CD4-positive, alpha-beta T cell treated with Interleukin-1 beta for 1 hour (primary cell): ENCODE data around the gene COL19A1.
"Not testable (repeated sequence)": the region's sequence is repeated elsewhere in the genome, so short reads cannot be mapped to it uniquely, and the experiment has no call there.

Experiments
- DNase-seq, 2 donors: peaks; one replicate each; pipeline ENCODE4 v3.0.0-alpha.2; 2020 to 2022

The COL19A1 gene

DNA sequence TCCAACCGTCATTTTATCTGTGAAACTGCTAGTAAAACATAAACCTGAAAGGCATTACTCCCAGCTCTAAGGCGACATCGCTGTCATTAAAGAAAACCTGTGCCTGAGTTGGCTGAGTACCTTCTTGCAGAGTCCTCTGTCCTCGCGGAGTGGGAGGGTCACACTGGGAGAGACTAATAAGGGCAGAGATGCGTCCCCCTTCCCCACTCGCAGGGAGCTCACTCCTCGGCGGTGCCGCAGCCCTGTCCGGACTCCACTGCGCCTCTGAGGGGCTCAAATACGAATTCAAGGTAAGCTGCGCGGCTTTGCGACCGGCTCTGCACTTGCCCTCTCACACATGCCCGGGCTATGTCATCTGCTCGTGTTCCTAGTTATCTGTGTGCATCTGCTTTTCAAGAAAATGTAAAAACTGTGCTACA is at the start of gene COL19A1:
Gene COL19A1 (plus strand): TSS at position 206 of the 419 bp plus-strand sequence. CDS start 13,012 bp downstream, outside the sequence.
- peak; percentile 15 to 58 for DNase-seq

DNA sequence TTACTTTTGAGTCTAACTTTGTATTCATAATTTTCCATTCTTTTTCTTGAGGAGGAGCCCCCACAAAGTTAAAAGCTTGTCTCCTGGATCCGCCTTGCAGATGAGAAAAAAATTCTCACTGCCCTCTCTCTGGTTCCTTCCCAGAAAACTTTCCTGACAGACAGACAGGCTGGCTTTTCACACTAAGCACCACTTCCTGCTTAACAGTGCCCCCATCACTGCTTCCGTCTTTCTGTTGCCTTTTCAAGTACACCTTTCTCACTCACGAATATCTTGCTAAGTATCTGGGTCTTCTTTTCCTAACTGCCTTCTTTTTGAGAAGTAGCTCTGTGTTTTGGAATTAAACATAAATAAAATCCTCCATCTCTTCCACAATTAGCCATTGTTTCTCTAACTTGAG is 49.8 kb upstream of the COL19A1 start:
- DNase-seq, result peak in 1 of 2 donors; percentile 35

DNA sequence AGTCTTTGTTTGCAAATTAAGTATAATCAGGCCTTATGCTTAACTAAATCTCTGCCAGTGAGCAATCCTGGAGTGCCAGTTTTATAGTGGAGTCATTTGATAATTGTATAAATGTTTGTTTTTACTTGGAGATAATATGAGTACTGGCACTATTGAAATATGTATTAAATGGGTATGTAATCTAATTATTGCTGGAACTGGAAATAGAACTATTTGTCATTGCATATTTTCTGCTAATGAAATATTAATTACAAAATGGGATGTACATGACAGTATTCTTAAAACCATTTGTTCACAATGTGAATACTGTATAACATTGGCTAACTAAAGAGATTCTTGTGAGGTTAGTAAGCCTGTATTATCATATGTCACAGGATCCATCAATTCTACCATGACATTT is 49.0 kb upstream of the COL19A1 start:
- DNase-seq, result no peak

DNA sequence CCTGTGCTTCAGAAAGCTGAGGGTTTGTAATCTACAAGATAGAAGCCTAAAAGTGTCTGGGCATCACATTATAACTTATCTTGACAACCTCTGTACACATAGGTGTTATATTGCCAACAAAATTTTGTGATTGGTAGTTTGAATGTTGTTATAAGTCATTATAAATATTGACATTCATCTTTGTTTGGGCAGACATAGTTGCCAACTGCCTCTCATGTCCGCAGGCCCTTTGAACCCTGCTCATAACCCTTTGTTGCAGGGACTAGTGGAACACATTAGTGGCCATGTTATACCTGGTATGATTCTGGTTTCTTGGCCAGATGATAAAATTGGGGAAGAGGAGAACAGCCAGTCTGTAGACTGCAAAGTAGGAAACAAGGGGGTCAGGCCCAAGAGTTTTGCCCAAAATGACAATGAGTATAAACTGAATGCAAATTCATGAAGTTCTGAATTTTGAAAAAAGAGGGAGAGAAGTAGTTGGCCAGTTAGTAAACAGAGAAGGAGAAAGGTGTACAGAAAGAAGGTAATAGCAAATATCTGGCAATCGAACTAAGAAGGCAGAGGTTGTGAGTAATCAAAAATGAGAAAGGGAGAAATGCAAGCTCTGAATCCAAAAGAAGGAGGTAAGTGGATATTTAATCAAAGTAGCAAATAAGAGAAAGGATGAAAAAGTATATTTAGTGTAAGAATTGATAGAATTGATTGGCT is 48.0 kb upstream of the COL19A1 start:
- DNase-seq, result no peak

DNA sequence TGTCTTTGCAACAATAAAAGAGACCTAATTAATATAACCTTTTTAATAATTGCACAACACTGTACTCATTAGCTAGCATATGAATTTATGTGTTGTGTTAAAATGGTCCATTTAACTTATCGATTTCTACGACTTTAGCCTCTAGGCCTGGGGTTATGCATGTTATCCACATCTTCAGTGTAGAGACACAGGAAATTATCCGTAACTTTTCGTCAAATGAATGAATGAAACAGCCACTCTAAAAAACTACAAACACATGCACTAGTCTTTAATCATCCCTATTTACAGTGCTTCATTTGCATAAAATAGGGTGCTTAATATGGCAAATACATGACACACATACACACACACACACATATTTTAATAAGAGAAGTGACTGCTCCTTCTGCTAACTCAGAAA is 47.2 kb upstream of the COL19A1 start:
- no peak for DNase-seq

DNA sequence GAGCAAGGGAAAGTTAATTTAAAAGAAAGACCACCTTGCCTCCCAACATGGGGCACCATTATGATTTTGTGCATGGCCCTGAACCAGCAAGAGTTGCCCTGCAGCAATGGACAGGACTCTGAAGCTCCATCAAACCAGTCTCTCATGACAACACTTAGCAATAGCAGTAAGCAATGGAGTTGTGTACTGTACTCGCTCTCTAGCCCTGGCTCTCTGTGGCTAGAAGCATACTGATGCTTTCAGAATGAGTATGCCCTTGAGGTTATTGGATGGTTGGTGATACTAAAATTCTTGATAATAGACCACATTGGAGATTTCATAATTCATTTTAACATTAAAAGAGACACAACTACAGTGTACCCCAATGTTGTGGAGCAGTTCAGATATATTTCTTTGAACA is 46.3 kb upstream of the COL19A1 start:
- DNase-seq, result no peak

DNA sequence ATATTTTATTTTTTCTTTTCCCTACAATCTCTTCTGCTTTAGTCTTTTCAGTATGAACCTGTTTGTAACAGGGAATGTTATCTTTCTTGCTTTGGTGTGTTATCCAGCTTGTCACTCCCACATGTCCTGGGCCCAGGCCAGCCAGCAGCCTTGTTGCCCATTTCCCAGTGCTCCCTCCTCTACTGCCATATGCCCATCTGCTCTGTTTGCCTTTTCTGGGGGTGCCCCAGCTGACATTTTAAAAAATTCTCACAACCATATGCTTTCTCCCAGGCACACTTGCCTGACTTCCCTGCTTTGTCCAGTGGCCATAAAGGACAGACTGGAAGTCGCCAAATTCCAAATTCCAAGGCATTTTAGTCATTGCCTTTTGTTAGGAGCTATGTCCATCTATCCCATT is 45.9 kb upstream of the COL19A1 start:
- DNase-seq, result no peak

DNA sequence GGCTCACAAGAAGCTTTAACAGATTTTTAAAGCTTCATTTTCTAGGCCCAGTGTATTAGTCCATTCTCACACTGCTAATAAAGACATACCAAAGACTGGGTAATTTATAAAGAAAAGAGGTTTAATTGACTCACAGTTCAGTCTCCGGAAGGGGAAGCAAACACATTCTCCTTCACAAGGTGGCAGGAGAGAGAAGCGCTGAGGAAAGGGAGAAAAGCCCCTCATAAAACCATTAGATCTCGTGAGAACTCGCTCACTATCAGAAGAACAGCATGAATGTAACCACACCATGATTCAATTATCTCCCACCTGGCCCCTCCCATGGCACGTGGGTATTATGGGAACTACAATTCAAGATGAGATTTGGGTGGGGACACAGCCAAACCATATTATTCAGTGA is 42.0 kb upstream of the COL19A1 start:
- DNase-seq, result not testable (repeated sequence)

DNA sequence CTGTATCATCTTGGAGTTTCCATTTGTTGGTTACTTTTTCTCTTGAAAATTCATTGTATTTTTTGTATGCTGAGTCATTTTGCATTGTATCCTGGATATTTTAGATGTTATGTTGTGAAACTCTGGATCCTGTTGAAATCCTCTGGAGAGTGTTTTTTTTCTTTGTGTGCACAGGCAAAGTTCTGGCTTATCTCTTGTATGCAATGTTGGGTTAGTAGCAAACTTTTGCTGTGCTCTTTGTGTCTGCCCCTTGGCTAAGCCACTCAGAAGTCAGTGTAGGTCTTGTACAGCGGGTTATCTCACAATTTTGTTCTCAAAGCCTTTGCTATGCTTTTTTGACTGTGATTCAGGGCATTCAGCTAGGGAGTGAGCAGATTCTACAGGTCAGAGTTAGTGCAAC is 40.5 kb upstream of the COL19A1 start:
- DNase-seq, result no peak

DNA sequence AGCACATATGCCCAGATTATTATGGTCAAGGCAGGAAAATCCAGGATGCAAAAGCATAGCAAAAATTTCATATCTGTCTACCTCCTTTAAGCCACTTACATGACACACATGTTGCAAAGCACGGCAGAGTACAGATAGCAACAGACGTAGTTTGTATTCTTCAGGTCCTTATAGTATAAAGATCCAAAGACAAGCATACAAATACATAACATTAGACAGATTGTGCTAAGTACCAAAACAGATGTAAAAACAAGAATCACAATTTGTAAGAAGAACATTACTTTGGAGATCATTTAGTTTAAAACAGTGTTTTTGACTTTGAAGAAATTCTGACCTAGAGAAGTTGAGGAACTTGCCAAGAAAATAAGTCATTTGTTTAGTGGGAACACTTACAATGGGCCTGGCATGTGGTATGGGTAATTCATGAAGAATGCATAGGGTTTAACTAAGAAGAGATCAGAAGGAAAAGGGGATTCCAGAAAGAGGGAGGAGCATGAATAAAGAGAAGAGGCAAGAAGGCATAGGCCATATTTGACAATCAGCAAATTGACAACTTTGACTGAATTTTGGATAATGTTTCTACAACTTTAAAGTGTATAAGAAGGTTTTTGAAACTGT is 39.0 kb upstream of the COL19A1 start:
- DNase-seq, result no peak

DNA sequence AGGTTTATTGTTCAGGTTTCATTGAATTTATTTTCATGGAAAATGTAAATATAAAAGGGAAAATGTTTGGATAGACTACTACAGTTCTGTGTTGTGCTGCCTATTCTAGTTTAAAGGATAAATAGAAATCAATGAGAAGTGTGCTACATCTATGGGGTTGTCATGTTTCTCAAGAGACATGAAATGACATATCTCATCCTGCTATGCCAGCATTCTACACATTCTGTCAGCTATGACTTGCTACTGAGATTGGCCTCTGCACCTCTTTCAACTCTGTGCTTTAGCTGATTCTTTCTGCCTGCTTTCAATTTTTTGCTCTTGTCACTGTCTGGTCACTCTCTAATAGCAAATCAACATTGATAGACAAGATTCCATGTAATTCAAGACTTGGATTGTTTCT is 33.8 kb upstream of the COL19A1 start:
- DNase-seq, result no peak

DNA sequence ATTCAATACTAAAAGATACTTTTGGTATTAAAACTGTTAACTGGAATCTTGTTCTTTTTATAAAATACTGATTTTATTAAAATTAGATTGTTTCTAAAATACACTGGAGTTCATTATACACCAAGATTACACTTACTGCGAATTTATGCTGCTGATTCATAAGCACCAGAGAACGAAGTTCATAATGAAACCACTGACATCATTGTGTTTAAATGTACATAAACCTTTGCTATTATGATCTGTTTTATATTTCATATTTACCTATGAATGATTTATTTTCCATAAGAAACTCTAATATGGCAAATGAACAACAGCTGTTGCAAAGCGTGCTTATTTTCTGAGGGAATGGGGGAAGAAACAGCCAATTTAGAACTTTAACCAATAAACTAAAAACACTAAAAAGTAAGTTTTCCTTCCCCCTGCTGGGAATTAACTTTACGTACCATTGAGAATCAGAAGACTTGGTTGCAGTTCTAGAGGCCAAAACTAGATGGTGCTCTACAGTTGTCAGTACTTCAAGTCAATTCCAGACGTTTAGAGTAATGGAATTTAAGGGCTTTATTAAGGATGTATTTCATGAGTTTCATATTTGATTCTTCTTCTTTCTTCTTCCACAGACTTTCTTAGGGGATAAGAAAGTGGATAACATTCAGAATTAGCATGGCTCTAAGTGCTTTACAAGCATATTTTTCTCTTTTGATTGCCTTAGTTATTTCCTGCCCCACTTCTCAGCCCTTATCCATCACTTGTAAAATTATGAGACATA is 30.8 kb upstream of the COL19A1 start:
- peak in 1 of 2 donors; percentile 36 for DNase-seq

DNA sequence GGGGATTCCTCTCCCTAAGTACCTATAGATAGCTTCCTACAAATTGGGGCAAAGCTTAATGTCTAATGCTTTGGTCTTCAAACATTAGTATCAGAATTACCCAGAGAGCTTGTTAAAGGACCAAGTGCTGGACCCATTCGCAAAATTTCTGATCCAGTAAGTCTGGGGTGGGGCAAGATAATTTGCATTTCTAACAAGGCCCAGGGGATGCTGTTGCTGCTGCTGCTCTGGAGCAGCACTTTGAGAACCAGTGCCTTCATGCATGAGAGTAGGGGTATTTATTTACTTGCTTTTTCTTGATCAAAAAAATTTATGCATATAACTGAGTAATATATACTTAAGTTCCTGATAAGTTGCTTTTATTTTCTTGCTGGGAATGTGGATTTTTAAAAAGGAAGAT is 24.5 kb upstream of the COL19A1 start:
- DNase-seq, result no peak

DNA sequence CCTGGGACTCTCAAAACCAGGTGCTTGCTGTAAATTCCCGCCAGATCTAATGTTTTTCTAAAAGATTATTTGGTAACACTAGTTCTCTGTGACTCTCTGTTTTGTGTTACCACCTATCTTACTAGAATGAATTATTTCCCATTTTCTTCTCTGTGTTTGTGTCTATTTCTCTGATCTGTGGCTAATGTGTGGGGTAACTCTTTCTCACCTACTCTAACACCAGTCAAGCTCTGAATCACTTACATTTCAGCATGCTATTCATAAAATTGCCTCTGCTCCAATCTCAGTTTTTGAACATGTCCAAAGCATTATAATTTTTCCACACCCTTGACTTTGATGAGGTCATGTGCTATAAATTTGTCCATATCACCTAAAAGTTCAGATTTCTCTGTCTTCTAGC is 23.2 kb upstream of the COL19A1 start:
- DNase-seq, result no peak

DNA sequence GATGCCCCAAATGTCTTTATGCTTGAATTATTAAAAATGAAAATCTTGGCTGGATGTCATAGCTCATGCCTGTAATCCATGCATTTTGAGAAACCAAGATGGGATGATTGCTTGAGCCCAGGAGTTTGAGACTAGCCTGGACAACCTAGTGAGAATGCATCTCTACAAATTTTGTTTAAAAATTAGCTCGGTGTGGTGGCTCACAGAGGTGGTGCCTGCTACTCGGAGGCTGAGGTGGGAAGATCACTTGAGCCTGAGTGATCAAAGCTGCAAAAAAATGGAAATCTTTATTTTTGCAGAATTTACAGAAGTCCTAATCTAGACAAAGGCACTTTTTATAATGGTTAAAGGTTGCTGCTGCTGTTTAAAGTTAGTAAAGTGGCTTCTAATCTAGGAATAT is 20.0 kb upstream of the COL19A1 start:
- DNase-seq, result no peak

DNA sequence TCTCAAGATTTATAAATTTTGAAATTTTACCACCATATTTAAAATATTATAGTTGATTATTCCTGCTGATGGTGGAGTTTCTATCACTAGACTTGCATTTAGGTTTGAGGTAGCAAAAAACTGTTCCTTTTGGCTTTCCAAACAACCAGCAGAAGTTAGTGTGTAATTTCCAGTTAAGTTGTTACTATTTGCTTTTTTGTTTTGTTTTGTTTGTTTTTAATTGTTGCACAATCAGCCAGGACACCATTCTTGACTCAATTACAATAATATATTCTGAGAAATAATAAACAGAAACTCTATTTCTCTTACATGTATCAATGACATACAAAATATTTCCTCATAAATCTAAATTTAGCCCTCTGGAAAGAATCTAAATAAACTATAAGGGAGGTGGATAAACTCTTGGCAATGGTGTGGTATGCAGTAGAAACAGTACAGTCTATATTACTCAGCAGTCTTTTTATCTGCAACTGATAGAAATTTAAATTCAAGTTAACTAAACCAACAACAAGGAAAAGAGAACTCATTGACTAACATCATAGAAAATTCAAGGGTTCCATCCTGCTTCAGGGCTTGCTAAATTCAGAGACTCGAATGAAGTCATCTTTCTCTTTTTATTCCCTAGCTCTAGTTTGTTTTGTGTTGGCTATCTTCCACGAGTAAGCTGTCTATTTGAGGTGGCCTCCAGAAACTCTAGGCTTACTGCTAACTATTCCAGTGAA is 19.4 kb upstream of the COL19A1 start:
- DNase-seq, result no peak

DNA sequence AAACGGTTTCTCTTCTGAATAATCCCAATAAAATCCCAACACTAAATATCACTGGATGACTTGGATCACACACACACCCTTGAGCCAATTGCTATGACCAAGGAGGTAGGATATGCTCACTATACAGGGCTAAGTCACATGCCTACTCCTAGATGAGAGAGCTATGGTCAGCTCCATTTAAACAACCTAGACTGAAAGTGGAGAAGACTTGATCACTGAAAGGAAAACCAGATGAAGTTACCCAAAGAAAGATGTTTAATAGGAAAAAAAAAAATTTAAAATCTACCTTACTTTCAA is 18.9 kb upstream of the COL19A1 start:
- DNase-seq, result no peak

DNA sequence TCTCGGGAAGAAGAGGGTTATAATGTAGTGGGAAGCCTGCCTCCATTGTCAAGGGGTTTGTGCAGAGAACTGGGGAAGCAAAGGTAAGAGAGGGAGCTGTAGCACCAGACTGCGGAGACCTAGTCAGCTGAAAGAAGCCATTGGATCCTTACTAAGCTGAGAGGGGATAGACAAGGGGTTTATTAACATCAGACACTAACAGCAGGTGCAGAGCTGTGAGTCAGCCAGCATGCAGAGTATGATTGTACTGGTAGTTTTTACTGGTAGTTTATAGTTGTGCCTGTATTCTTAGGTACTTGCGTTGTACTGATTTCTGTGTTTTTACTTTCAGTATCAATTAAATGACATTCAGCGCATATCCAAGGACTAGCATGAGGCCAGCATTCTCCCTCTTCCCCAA is 17.8 kb upstream of the COL19A1 start:
- no peak for DNase-seq

DNA sequence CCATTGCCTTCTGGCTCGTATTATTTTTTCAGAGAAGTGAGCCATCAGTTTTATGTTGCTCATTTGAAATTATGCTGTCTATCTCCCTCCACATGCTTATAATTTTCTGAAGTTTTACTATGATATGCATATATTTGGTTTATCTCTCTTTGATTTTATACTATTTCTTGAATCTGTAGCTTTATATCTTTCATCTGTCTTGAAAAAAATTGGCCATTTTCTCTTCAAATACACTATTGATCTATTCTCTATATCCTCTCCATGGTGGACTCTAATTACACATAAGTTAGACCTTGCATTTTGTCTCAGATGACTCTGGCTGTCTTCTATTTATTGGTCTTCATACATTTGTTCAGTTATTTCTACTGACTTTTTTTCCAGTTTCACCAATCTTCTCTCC is 13.7 kb upstream of the COL19A1 start:
- no peak for DNase-seq

DNA sequence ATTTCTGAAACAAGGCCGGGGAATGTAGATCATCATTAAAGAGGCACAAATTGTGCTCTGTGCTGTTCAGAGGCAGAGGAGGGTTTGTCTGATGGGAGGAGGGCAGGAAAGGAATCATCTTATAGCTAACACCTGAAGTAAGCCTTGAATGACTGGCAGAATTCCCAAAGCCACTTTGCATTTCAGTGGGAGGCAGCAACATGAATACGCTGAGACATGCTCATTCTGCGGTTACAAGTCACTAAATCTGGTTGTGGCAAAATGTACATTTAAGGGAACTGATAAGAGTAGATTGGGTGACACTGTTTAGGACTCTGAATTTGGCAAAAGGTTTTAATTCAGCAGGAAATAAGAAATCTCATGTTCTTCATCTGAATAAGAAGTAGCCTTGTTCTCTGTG is 4.4 kb upstream of the COL19A1 start:
- DNase-seq, result no peak

DNA sequence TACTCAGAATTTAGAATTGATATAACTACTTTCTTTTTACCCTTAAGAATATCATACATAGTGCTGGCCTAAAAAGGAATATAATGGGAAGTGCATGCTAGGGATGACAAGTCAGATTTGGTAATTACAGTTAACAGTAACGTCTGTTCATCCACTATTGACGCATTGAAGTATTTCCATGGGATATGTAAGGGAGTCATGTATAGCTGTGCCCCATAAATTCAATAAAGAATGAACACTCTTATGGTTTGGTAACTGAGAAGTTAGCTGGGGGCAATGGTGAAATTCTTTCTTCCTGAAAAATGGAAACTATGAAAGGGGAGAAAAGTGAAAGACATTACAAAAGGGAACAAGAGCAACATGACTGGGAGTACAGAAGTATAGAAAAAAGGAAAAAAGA is 2.6 kb upstream of the COL19A1 start:
- no peak for DNase-seq

DNA sequence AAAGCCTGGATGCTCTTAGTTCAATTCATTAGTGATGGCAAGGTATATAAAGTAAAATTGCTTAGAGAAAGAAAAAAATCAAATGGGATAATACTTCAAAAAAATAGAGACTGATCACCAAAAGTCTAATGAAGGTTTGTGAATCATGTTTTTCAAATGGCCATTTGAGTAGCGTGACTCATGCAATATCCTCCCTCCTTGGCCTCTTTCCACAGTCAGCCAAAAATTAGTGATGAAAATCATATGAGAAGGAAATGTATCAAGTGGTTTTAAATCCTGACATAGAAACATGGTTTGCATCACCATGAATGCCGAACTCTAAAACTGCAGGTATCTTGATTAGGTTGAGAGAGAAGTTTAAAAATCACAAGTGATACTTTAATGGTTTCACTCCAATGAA is 1.2 kb upstream of the COL19A1 start:
- DNase-seq, result no peak

DNA sequence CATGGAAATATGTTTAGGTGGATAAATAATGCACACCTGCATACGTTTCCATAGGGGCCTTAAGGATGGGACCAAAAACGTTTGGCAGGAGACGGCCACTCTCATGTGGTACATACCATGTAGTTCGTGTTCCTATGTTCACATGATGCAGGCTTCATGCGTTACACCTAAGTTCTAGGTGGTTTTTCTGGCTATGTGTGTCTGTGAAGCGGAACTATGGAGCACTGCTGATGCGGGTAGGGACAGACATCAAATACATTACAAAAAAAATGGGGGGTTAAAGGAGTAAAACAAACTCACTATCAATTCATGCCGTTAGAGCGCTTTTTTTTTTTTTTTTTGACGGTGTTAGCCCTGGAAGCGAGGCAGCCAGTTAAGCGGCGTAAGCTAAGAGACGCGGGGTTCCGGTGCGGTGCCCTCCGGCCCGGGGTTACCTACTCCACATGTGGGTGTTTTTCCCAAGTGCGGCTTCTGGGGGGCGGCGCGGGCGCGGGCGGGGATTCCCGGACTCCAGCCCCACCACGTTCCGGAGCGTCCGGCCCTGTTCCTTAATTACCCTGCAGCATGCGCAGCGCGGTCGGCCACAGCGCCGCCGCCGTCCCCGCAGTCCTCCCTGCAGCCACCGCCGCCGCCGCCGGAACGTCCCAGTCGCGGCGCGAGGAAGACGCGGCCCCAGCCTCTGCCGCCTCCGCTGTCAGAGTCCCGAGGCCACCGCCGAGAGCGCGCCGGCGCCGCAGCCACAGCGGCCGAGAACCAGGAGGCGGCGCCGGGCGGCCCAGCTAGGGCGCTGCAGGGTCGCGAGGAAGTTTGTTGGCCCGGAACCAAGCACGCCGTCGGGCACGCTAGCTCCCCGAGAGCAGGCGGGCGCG is 648 bp downstream of the COL19A1 start:
- DNase-seq, result peak; percentile 48 to 70
